Activated naive CD8-positive, alpha-beta T cell treated with anti-CD3 and anti-CD28 coated beads for 36 hours (primary cell): Measurements from ENCODE around the gene CSN3. TPM values are rescaled to one million over a fixed set of nuclear protein-coding genes. Genes with fewer than 3 reads are reported as not detected.

Experiments used
- DNase-seq: peaks from one replicate; pipeline ENCODE4 v3.0.0; 2021
- H3K27ac Mint-ChIP-seq: one replicate; pipeline ENCODE4 v1.8.0; 2022; ENCODE audit warnings: mild to moderate bottlenecking, moderate library complexity, mixed read lengths
- H3K27me3 Mint-ChIP-seq: one replicate; pipeline ENCODE4 v1.8.0; 2022; ENCODE audit warnings: mild to moderate bottlenecking, mixed read lengths
- H3K36me3 Mint-ChIP-seq: one replicate; pipeline ENCODE4 v1.8.0; 2021; ENCODE audit warnings: mild to moderate bottlenecking, mixed read lengths
- H3K4me1 Mint-ChIP-seq: one replicate; pipeline ENCODE4 v1.8.0; 2021; ENCODE audit warnings: mixed read lengths
- H3K4me3 Mint-ChIP-seq: one replicate; pipeline ENCODE4 v1.8.0; 2022; ENCODE audit warnings: mild to moderate bottlenecking, moderate library complexity, mixed read lengths
- H3K9me3 Mint-ChIP-seq: one replicate; pipeline ENCODE4 v1.8.0; 2022; ENCODE audit warnings: mixed read lengths
- total RNA-seq, 2 experiments: library from RNA; stranded (reverse); gene quantifications; one replicate each; pipeline ENCODE4 v1.2.3, GENCODE V29; 2021

CSN3 gene
- total RNA-seq, 2 experiments from 2014 or later = not detected

GRCh38 chr4:70243091-70243490 lies 694 bp downstream of the CSN3 start:
- no peaks in the 10 kb centered on the region for H3K9me3 Mint-ChIP-seq
- DNase-seq = no peak
- H3K4me1 Mint-ChIP-seq = no peaks in the 10 kb centered on the region
- H3K27ac Mint-ChIP-seq = no peak overlapping the region
- H3K4me3 Mint-ChIP-seq = no peak overlapping the region
- H3K27me3 Mint-ChIP-seq = no peaks in the 10 kb centered on the region
- no peaks in the 10 kb centered on the region for H3K36me3 Mint-ChIP-seq

GRCh38 chr4:70251250-70251944 lies 9.0 kb downstream of the CSN3 start:
- no peak for DNase-seq
- H3K4me1 Mint-ChIP-seq = no peaks in the 10 kb centered on the region
- H3K27me3 Mint-ChIP-seq = no peaks in the 10 kb centered on the region
- no peak overlapping the region for H3K4me3 Mint-ChIP-seq
- H3K27ac Mint-ChIP-seq = no peak overlapping the region
- H3K36me3 Mint-ChIP-seq = no peaks in the 10 kb centered on the region
- no peaks in the 10 kb centered on the region for H3K9me3 Mint-ChIP-seq

DNA sequence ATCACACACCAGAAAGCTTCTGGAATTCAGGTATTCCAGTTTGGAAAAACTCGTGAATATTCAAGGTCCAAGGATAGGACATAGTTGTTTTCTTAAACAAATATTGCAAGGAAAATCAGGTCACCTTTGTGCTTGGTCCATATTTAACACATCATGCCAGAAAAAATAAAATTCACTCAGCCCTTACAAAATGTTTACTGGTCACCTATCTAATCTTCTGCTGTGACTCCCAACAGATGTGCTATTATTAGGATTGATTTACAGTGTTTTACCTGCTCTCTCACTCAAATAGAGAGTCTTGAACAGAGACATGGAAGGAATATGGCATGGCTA lies 9.5 kb downstream of the CSN3 start:
- no peaks in the 10 kb centered on the region for H3K27me3 Mint-ChIP-seq
- no peaks in the 10 kb centered on the region for H3K4me1 Mint-ChIP-seq
- no peak overlapping the region for H3K27ac Mint-ChIP-seq
- no peak for DNase-seq
- H3K9me3 Mint-ChIP-seq = no peaks in the 10 kb centered on the region
- H3K36me3 Mint-ChIP-seq = no peaks in the 10 kb centered on the region
- H3K4me3 Mint-ChIP-seq = no peak overlapping the region

DNA sequence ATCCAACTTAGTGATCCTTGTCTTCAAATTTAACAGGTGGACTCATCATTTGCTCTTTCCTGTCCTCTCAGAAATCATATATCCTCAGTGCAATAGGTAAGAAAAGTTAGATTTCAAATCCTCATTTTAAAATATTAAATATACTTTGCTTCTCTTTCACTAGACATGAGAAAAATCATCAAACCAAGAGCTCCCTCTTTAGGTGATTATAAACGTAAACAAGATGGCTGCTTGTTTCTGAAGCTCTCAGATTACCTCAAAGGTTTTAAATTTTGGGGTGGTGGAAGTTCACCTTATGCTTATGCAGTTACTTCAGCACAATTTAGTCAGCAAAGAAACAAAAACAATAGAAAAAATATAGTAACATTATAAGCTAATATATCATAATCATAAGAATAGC lies 27.3 kb downstream of the CSN3 start:
- no peak for DNase-seq
- no peak overlapping the region for H3K27ac Mint-ChIP-seq
- no peaks in the 10 kb centered on the region for H3K4me1 Mint-ChIP-seq
- H3K9me3 Mint-ChIP-seq = no peaks in the 10 kb centered on the region
- no peak overlapping the region for H3K4me3 Mint-ChIP-seq
- no peaks in the 10 kb centered on the region for H3K36me3 Mint-ChIP-seq
- H3K27me3 Mint-ChIP-seq = no peaks in the 10 kb centered on the region

GRCh38 chr4:70277121-70277520 lies 34.7 kb downstream of the CSN3 start:
- Mint-ChIP-seq H3K4me1 (no peaks in the 10 kb centered on the region), H3K36me3 (no peaks in the 10 kb centered on the region), H3K27me3 (no peaks in the 10 kb centered on the region), H3K9me3 (no peaks in the 10 kb centered on the region), H3K4me3 (no peak overlapping the region), H3K27ac (no peak overlapping the region)
- no peak for DNase-seq

DNA sequence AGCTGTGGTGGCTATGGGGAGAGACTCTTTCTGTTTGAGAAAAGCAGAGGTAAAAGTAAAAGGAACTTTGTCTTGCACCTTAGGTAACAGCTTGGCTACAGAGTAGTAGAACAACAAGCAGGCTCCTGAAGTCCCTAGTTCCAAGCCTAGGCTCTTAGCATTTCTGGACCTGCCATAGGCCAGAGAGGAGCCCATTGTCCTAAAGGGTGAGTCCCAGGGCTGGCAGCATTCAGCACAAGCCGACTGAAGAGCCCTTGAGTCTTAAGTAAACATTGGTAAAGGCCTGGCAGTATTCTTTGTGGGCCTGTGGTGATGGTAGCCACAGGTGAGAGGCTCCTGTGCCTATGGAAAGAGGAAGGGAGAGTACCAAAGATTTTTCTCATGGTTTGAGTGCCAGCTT lies 38.2 kb downstream of the CSN3 start:
- H3K27me3 Mint-ChIP-seq = no peaks in the 10 kb centered on the region
- H3K4me1 Mint-ChIP-seq = no peaks in the 10 kb centered on the region
- no peaks in the 10 kb centered on the region for H3K9me3 Mint-ChIP-seq

DNA sequence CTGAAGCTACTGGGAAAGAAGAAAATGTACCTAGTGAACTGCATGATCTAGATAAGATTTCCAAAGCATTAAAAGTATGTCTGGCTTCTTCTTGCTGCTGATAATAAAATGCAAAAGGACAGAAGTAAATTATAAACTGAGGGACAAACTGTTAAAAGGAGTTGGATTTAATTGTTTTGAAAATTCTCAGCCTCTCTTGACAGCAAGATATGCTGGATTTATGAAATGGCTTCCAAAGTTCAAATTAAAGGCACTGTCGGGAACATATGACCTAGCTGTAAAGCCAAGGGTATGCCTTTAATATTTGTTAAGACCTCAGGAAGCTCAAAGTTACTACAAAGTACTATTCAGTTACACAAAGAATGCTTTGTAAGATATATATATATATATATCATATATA lies 46.3 kb downstream of the CSN3 start:
- H3K4me3 Mint-ChIP-seq = no peak overlapping the region
- H3K27ac Mint-ChIP-seq = no peak overlapping the region
- no peaks in the 10 kb centered on the region for H3K27me3 Mint-ChIP-seq
- no peaks in the 10 kb centered on the region for H3K36me3 Mint-ChIP-seq
- no peaks in the 10 kb centered on the region for H3K4me1 Mint-ChIP-seq
- DNase-seq = no peak
- H3K9me3 Mint-ChIP-seq = peaks cover 2% of the 10 kb centered on the region

More for the DNA sequence above, 38.2 kb downstream of the CSN3 start:
- Mint-ChIP-seq H3K27ac (no peak overlapping the region), H3K4me3 (no peak overlapping the region), H3K36me3 (no peaks in the 10 kb centered on the region)
- no peak for DNase-seq

- Mint-ChIP-seq H3K36me3 (no peaks in the 10 kb centered on the region), H3K4me1 (no peaks in the 10 kb centered on the region), H3K27me3 (peaks cover 10% of the 10 kb centered on the region), H3K4me3 (no peak overlapping the region), H3K27ac (no peak overlapping the region), H3K9me3 (peaks cover 3% of the 10 kb centered on the region)
- DNase-seq = no peak
Measured at GRCh38 chr4:70291341-70291740, 48.9 kb downstream of the CSN3 start.

- Mint-ChIP-seq H3K4me3 (no peak overlapping the region), H3K27me3 (peaks cover 10% of the 10 kb centered on the region), H3K9me3 (peaks cover 1% of the 10 kb centered on the region), H3K4me1 (no peaks in the 10 kb centered on the region), H3K36me3 (no peaks in the 10 kb centered on the region), H3K27ac (no peak overlapping the region)
- DNase-seq = no peak
Measured at GRCh38 chr4:70297576-70297975, 55.2 kb downstream of the CSN3 start.

DNA sequence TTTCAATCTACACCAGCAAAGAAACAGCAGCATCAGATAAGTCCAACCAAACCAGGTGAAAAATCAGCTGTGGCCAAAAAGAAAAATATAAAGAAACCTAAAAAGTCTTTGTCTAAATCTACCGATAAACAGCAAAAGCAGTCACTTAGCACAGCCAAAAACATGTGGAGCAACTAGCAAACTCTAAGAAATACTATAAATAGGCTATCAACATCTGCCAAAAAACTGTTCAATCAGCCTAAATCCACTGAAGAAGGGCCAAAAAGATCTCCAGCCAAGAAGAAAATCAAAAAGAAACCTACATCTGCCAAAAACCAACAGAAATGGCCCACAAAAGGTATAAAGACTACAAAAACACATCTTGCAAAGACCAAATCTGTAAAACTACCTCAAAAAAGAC lies 55.7 kb downstream of the CSN3 start:
- Mint-ChIP-seq H3K9me3 (peaks cover 1% of the 10 kb centered on the region), H3K27ac (no peak overlapping the region), H3K4me1 (no peaks in the 10 kb centered on the region), H3K36me3 (no peaks in the 10 kb centered on the region), H3K4me3 (no peak overlapping the region), H3K27me3 (peaks cover 10% of the 10 kb centered on the region)
- no peak for DNase-seq

DNA sequence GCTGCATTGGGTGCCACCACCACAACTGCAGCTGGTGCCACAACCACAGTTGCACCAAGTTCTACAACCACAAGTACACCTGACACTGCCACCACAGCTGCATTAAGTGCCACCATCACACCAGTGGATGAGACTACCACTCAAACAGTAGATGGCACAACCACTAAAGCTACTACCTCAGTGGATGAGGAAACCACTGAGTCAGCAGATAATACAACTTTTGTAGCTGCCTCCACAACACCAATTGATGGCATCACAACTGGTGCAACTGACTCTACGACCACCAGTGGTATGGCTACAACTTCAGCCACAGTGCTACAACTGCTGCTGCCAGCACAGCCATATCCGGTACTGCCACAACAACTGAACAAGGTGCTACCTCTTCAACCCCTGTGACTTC lies 57.2 kb downstream of the CSN3 start:
- H3K4me3 Mint-ChIP-seq = no peak overlapping the region
- peaks cover 2% of the 10 kb centered on the region for H3K27me3 Mint-ChIP-seq
- H3K27ac Mint-ChIP-seq = no peak overlapping the region
- DNase-seq = no peak
- H3K9me3 Mint-ChIP-seq = no peaks in the 10 kb centered on the region
- no peaks in the 10 kb centered on the region for H3K36me3 Mint-ChIP-seq
- H3K4me1 Mint-ChIP-seq = no peaks in the 10 kb centered on the region

DNA sequence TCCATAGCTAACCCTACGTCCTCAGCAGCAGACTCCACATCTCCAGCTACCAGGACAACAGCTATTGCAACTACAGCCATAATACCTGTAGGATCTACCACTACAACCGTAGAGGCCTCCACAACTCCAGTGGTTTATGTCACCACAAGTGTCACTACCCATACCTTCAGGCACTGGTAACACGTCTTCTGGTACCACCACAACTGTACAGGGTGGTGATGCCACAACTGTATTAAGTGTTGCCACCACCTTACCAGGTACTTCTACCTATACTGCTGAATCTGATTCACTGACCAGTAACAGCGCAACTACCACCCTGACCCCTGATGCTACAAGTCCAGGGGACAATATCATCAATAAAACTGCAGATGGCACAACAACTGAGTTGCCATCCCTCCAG lies 57.8 kb downstream of the CSN3 start:
- Mint-ChIP-seq H3K36me3 (no peaks in the 10 kb centered on the region), H3K27me3 (no peaks in the 10 kb centered on the region), H3K9me3 (no peaks in the 10 kb centered on the region), H3K27ac (no peak overlapping the region), H3K4me1 (no peaks in the 10 kb centered on the region), H3K4me3 (no peak overlapping the region)
- DNase-seq = no peak

Other genes starting within 250 kb of the CSN3 start
- not detected for gene STATH, start 246.6 kb upstream of the CSN3 start, total RNA-seq
- not detected for gene HTN3, start 214.1 kb upstream of the CSN3 start, total RNA-seq
- not detected for gene HTN1, start 192.2 kb upstream of the CSN3 start, total RNA-seq
- gene PRR27, start 88.4 kb upstream of the CSN3 start, total RNA-seq = not detected
- gene ODAM, start 46.9 kb upstream of the CSN3 start, total RNA-seq = not detected
- not detected for gene FDCSP, start 16.5 kb upstream of the CSN3 start, total RNA-seq
- not detected for gene CABS1, start 92.4 kb downstream of the CSN3 start, total RNA-seq
- not detected for gene SMR3A, start 118.2 kb downstream of the CSN3 start, total RNA-seq
- not detected for gene SMR3B, start 140.5 kb downstream of the CSN3 start, total RNA-seq
- gene OPRPN, start 155.3 kb downstream of the CSN3 start, total RNA-seq = not detected
- gene MUC7, start 229.6 kb downstream of the CSN3 start, total RNA-seq = not detected